ENCODE measurements around the gene MAP2K7.
"Not testable (repeated sequence)": the region's sequence is repeated elsewhere in the genome, so short reads cannot be mapped to it uniquely, and the experiment has no call there.

The MAP2K7 gene

DNA sequence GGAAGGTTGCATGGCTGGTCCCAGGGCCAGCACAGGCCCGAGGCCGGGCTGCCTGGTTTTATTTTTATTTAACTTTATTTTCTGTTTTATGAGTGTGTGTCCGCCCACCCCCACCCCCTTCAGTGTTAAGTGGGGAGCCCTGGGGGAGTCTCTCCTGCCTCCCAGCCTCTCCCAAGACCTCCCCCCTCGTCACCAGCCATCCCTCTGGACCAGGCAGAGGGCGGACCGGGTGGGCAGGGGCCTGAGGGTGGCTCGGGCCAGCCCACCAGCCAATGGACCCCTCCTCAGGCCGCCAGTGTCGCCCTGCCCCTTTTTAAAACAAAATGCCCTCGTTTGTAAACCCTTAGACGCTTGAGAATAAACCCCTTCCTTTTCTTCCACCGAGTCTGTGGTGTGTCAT, 10.4 kb downstream of the MAP2K7 start:
- H3K4me3 ChIP-seq (ENCODE audit: low read length), result no peak overlapping the region
- no peak for DNase-seq (ENCODE audit: low read depth)
- TF ChIP-seq CTCF (IDR thresholded peaks at IDR 0.05; ENCODE audit: insufficient read depth, low read depth, low read length, missing control alignments), result no peak

DNA sequence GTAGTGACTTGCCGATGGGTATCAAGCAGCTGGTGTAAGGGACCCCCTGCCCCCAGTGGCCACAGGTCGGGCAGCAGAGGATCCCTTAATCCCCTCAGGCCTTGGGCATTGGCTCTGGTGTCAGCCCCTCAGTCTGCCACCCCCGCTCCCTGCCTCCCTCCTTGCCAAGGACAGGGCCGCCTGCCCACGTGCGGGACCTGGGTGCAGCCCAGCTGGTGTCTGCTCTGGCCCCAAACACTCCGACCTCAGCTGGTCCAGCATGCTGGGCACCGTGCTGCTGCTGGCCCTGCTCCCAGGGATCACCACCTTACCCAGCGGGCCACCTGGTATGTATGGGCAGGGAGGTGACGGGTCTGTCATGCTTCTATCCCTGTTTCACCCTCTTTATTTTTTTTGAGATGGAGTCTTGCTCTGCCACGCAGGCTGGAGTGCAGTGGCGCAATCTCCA, 10.9 kb downstream of the MAP2K7 start, which contains the start of gene TGFBR3L:
Gene TGFBR3L, plus strand, starts transcription at position 233 of the 448 bp plus-strand sequence.
- TF ChIP-seq CTCF (IDR thresholded peaks at IDR 0.05; ENCODE audit: insufficient read depth, low read depth, low read length, missing control alignments), result no peak
- H3K4me3 ChIP-seq (ENCODE audit: low read length), result no peak within 1 kb of the TSS
- no peak for DNase-seq (ENCODE audit: low read depth)

GRCh38 chr19:7915250-7916102, 11.8 kb downstream of the MAP2K7 start:
- H3K4me3 ChIP-seq (ENCODE audit: low read length), result peak overlapping the region; percentile 41
- DNase-seq (ENCODE audit: low read depth), result no peak
- no peak for TF ChIP-seq CTCF (IDR thresholded peaks at IDR 0.05; ENCODE audit: insufficient read depth, low read depth, low read length, missing control alignments)

DNA sequence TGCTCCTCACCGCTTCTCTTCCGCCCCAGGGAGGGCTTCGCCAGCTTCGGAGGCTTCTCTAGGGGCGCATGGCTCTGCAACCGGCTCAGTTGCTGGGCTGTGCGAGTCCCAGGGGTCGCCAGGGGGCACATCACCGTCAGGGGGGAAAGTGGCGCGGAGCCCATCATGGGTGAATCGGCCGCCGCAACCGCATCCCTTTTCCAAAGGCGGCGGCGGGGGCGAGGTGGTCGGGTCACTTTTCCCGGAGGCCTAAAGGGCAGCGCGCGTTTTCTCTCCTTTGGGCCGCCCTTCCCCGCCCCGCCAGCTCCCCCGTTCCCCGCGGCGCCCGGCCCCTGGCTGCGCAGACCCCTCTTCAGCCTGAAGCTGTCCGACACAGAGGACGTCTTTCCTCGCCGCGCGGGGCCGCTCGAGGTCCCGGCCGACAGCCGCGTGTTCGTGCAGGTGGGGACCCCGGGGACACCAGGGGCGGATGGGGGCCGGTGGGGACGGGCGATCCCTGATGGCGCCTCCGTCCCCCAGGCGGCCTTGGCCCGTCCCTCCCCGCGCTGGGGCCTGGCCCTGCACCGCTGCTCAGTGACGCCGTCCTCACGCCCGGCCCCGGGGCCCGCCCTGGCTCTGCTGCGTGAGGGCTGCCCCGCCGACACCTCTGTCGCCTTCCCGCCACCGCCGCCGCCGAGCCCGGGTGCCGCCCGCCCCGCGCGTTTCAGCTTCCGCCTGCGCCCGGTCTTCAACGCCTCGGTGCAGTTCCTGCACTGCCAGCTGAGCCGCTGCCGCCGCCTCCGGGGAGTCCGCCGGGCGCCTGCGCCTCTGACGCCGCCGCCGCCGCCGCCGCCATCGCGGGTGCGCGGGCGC, 12.7 kb downstream of the MAP2K7 start:
- TF ChIP-seq CTCF (IDR thresholded peaks at IDR 0.05; ENCODE audit: insufficient read depth, low read depth, low read length, missing control alignments), result no peak
- DNase-seq (ENCODE audit: low read depth), result peak; percentile 56
- peak overlapping the region; percentile 52 for H3K4me3 ChIP-seq (ENCODE audit: low read length)

GRCh38 chr19:7916955-7917266, 13.2 kb downstream of the MAP2K7 start:
- DNase-seq (ENCODE audit: low read depth), result no peak
- peak overlapping the region; percentile 52 for H3K4me3 ChIP-seq (ENCODE audit: low read length)
- no peak for TF ChIP-seq CTCF (IDR thresholded peaks at IDR 0.05; ENCODE audit: insufficient read depth, low read depth, low read length, missing control alignments)

DNA sequence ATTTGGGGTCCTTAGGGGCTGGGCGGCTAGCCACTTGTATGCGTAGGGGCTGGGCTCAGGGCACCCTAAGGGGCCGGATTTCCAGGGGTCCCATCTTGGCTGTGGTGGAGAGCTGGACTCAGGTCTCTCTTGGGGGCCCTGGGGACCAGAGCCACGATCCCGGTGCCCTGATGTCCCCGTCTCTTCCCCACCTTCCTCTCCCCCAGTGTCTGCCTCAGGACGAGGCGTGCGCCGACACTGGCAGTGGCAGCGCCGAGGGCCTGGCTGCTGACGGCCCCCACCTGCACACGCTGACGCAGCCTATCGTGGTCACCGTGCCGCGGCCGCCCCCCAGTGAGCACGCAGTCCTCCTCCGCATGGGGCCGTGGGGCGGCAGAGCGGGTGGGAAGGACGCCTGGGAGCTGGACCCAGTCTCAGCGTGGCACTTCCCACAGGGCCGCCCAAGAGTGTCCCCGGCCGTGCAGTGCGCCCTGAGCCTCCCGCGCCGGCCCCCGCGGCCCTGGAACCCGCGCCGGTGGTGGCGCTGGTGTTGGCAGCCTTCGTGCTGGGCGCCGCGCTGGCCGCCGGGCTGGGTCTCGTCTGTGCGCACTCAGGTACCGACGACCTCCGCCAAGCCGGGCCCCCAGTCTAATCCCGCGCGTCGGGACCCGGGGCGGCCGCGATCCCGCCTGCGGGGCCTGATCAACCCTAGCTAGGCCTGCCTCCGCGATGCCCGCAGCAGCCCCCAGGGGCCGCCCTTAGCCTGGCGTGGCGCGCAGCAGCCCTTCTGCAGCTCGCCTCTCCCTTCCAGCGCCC, 13.8 kb downstream of the MAP2K7 start:
- TF ChIP-seq CTCF (IDR thresholded peaks at IDR 0.05; ENCODE audit: insufficient read depth, low read depth, low read length, missing control alignments), result peak; percentile 42
- peak overlapping the region; percentile 52 for H3K4me3 ChIP-seq (ENCODE audit: low read length)
- peak; percentile 58 for DNase-seq (ENCODE audit: low read depth)

GRCh38 chr19:7918062-7918614, 14.5 kb downstream of the MAP2K7 start:
- peak overlapping the region; percentile 52 for H3K4me3 ChIP-seq (ENCODE audit: low read length)
- not testable (repeated sequence) for DNase-seq (ENCODE audit: low read depth)

All from epithelial cell of esophagus (primary cell).